ENCODE results near the gene DNMBP.
"Not testable (repeated sequence)": the region's sequence is repeated elsewhere in the genome, so short reads cannot be mapped to it uniquely, and the experiment has no call there.

DNMBP gene

DNA sequence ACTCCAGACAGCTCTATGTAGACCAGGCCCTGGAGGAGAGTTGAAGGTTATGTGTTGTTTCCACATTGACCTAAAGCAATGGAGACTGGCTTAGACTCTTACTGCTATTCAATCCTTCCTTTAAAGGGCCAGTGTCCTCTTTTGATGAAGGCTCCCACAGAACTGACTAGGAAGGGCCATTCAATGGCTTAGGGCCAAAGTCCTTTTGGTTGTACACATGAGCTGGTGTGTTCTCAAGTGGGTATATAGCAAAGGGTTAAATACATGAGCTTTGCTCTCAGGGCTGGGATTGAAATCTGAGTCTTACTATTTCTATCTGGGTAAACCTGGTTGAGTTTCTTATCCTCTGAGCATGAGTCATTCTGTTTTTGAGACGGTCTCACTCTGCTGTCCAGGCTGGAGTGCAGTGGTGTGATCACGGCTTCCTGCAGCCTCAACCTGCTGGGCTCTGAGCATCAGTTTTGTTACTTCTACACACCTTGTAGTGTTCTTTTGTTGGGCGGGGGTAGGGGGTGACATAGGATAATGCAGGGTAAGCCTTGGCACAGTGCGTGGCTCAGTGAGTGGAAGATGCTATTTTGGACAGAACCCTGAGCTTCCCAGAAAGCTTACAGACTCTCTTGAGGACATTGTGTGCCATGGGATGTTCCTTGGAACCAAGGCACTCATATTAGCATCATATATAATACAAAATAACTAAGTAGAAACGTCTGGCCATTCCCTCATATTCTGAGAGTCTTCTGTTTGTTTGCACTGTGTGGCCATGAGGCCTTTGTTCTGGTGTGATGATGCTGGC, 137.2 kb downstream of the DNMBP start:
- in situ Hi-C loops (cut with MboI; ENCODE audit: low sequenced_read_pairs), result no loop called here

DNA sequence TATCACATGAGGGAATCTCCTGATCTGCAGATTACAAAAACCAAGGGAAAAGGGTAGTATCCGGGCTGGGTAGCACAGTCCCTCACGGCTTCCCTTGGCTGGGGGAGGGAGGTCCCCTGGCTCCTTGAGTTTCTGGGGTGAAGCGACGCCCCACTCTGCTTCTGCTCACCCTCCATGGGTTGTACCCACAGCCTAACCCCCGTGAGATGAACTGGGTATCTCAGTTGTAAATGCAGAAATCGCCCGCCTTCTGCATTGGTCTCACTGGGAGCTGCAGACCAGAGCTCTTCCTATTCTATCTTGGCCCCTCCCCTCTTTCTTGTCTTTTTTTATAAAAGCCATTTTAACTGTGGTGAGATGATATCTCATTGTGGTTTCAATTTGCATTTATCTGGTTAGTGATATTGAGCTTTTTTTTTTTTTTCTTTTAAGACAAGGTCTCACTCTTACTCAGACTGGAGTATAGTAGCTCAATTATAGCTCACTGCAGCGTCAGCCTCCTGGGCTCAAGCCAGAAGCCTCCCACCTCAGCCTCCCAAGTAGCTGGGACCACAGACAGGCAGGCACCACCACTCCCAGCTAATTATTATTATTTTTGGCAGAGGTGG, 139.5 kb downstream of the DNMBP start:
- in situ Hi-C loops (cut with MboI; ENCODE audit: low sequenced_read_pairs), result no loop called here

DNA sequence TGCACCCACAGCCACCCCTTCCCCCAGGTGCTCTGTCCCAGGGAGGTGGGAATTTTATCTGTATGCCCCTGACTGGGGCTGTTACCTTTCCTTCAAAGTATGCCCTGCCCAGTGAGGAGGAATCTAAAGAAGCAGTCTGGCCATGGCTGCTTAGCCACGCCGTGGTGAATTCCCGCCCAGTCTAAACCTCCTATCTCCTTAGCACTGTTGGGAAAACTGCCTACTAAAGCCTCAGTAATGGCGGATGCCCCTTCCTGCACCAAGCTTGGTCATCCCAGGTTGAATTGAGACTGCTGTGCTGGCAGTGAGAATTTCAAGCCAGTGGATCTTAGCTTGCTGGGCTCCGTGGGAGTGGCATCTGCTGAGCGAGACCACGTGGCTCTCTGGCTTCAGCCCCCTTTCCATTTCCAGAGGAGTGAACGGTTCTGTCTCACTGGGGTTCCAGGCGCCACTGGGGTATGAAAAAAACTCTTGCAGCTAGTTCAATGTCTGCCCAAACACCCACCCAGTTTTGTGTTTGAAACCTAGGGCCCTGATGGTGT, 140.1 kb downstream of the DNMBP start:
- in situ Hi-C loops (cut with MboI; ENCODE audit: low sequenced_read_pairs), result no loop called here

DNA sequence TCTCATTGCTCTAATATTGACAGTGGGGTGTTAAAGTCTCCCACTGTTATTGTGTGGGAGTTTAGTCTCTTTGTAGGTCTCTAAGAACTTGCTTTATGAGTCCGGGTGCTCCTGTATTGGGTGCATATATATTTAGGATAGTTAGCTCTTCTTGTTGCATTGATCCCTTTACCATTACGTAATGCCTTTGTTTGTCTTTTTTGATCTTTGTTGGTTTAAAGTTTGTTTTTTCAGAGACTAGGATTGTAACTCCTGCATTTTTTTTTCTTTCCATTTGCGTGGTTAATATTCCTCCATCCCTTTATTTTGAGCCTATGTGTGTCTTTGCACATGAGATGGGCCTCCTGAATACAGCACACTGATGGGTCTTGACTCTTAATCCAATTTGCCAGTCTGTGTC, 142.5 kb downstream of the DNMBP start:
- in situ Hi-C loops (cut with MboI; ENCODE audit: low sequenced_read_pairs), result not testable (repeated sequence)

DNA sequence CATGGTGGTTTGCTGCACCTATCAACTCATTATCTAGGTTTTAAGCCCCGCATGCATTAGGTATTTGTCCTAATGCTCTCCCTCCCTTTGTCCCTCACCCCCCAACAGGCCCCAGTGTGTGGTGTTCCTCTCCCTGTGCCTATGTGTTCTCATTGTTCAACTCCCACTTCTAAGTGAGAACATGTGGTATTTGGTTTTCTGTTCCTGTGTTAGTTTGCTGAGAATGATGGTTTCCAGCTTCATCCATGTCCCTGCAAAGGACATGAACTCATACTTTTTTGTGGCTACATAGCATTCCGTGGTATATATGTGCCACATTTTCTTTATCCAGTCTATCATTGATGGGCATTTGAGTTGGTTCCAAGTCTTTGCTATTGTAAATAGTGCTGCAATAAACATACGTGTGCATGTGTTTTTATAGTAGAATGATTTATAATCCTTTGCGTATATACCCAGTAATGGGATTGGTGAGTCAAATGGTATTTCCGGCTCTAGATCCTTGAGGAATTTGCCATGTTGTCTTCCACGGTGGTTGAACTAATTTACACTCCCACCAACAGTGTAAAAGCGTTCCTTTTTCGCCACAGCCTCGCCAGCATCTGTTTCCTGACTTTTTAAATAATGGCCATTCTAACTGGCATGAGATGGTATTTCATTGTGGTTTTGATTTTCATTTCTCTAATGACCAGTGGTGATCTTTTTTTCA, 146.1 kb downstream of the DNMBP start:
- in situ Hi-C loops (cut with MboI; ENCODE audit: low sequenced_read_pairs), result not testable (repeated sequence)

DNA sequence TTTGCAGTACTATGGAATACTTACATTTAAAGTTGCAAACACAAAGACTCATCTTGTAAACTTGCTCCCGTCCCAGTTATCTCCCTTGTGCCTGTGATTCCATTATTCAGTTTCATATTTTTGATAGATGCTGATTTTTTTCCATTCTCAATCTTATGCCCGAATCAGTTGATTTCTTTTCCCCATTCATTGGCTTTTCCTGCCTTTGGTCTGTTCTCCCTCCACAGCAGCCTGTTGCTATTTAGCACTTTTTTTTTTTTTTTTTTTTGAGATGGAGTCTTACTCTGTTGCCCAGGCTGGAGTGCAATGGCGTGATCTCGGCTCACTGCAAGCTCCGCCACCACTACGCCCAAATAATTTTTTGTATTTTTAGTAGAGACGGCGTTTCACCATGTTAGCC, 149.3 kb downstream of the DNMBP start:
- in situ Hi-C loops (cut with MboI; ENCODE audit: low sequenced_read_pairs), result no loop called here

DNA sequence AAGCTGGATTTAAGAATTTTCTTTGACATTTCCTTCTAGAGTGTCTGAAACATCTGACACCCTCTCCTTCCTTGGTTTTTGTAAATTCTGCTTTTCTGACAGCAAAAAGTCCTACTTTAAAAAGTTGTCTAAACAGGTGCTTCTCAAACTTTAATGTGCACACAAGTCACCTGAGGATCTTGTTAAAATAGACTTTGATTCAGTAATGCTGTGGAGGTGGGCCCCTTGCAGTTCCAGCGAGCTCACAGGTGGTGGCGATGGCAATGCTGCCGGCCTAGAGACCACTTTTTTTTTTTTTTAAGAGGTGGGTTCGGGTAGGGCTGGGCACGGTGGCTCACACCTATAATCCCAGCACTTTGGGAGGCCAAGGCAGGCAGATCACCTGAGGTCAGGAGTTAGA, 150.2 kb downstream of the DNMBP start:
- in situ Hi-C loops (cut with MboI; ENCODE audit: low sequenced_read_pairs), result no loop called here

DNA sequence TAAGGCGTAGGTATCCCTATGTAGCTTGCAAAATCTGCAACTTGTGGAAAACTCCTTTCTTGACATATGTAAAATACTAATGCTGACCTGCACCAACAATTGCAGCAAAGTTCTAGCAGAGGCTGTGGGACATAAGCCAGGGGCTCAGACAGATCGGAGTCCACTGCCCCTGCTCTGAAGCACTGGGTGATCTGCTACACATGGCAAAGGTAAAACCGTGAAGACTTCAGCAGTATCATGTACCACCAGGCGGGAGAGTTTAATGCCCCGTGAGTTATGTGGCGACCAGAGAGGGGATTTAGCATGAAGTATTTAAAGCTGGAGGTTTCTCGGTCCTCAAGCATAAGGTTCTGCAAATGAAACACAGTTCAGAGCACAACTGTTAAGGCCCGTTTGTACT, 150.9 kb downstream of the DNMBP start:
- in situ Hi-C loops (cut with MboI; ENCODE audit: low sequenced_read_pairs), result no loop called here

DNA sequence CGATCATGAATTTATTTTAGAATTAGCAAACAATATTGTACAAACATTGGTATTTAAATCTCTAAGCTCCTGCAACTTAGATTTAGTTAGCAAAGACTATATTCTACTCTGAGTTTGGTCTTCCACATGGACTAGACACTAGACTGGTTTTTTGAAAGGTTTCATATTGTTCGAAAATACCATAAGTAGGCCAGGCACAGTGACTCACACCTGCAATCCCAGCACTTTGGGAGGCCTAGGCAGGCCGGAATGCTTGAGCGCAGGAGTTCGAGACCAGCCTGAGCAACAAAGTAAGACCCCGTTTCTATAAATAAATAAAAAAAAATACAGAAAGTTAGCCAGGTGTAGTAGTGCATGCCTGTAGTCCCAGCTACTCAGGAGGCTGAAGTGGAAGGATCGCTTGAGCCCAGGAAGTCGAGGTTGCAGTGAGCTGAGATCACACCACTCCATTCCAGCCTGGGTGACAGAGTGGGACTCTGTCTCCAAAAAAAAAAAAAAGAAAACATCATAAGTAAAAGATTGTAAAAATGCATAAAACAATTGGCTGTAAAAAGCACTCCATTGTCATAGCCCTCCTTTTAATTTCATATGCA, 154.2 kb downstream of the DNMBP start:
- in situ Hi-C loops (cut with MboI; ENCODE audit: low sequenced_read_pairs), result no loop called here

DNA sequence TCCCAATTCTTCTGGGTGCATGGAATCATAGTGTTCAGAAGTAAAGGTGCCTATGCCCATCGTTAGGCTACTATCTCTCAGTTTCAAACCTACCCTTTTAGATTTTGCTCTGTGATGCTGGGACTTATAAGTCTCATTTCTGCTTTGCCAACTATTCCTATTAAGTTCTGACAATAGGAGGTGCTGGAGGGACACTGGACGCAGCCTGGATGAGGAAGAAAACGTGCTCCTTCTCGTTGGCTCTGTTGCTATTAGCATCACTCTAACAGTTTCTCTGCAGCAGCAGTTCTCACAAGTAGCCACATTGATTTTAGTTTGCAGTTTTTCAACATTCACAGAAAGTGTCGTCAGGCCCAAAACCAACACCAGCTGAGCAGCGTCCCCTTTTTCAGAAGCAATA, 154.9 kb downstream of the DNMBP start:
- in situ Hi-C loops (cut with MboI; ENCODE audit: low sequenced_read_pairs), result no loop called here

DNA sequence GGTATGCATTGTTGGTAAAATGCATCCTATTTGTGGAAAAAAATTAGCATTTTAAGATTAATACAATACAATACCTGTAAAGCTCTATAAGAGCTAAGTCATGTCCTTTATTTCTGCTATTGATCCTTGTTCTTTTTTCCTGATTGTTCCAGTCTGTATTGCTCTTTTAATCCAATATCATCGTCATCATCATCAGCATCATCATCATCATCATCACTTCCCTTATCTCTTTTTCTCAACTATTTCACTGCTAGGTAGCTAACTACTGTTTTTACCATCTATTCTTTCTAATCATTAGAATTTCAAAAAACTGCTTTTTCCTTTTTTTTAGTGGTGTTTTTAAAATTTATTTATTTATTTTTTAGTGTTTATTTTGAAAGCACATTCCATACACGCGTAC, 156.1 kb downstream of the DNMBP start:
- in situ Hi-C loops (cut with MboI; ENCODE audit: low sequenced_read_pairs), result no loop called here

DNA sequence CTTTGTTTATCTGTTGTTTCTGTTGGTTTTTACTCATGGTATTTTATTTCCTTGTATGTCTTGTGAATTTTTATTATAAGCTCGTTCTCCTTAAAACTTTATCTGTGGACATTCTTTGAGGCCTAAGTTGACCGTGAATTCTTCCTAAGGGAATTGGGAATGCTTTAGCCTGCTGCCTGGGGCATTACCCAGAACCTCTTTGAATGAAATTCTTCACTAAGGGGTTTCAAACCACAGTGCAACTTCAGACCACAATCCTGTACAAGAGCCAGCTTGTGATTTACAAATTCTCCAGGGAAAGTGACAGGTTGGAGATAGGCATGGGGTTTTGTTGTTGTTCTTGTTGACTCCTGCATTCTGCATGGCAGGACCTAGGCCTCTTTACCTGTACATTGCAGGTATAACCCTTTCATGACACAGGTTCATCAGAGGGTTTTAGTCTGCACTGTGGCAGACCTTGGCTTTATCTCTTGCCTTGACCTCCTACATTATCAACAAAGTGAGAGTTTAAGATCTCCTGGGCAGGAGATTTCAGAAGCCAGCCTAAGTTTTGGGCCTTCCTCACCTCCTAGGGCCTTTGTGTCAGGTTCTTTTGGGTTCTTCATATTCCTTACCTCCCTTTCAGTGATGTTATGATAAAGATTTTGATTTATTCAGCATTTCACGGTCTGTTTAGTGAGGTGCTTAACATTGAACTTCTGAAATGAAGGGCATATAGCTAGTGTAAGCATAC, 157.1 kb downstream of the DNMBP start:
- in situ Hi-C loops (cut with MboI; ENCODE audit: low sequenced_read_pairs), result no loop called here

DNA sequence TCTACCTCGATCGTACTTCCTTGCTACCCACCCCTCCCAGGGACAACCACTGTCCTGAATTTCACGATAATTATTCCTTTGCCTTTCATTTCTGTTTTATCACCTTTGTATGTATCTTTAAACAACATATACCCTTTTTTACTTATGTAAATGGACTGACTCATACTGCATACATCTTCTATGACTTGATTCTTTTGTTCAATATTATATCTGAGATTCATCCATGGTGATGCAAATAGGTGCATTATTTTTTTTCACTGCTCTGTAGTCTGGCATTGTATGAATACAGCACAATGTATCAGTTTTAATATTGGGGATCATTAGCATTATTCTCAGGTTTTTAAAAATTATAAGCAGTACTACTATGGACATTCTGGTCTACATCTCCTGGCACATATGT, 157.9 kb downstream of the DNMBP start:
- in situ Hi-C loops (cut with MboI; ENCODE audit: low sequenced_read_pairs), result no loop called here

DNA sequence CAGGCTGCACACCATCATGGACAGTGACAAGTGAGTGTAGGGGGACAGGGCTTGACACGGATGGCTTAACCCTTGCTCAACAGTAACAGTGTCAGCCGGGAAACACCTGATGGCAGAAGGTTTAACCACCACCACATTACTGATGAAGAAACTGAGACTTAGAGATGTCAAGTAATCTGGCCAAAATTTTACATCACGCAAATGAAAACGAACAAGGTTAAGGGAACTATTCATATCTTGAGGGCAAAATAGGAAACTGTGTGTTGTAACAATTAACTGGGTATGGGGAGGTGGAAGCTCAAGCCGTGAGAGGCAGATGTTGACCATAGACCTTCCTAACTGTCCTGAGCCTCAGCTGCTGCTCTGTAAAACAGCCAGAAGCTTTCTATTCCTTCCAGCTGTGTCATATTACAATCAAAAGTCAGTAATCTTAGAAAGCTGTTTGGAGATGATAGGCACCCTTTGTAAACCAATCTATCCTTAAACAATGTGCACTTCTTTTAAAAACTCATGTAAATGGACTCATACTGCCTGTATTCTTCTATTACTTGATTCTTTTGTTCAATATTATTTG, 158.9 kb downstream of the DNMBP start:
- in situ Hi-C loops (cut with MboI; ENCODE audit: low sequenced_read_pairs), result no loop called here

DNA sequence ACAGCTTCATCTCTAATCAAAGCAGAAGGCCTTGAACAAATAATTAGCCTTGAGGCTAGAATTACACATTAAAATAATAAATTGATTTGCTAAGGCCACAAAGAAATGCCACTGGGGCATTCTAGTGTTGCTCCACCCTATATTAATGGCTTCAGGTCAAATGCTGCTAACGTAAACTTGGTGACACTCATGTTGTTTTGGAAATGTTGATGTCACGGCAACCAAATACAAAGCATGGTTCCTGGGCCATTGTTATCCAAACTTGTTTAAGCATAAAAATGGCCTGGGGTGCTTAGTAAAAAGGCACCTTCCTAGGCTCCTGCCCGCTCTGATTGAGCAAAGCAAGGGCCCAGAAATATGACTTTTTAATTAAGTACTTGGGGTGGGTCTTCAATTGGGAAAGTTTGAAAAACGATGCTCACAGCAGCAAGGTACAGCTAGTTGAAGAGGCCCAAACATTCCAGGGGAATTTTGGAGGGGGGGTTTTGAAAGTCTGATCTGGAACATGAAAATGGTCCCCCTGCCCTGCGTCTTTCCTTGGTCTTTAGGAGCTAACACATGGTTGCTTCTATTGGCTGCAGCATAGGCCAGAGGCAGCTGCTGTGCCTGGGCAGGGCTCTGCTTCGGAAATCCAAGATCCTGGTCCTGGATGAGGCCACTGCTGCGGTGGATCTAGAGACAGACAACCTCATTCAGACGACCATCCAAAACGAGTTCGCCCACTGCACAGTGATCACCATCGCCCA, 159.6 kb downstream of the DNMBP start:
- in situ Hi-C loops (cut with MboI; ENCODE audit: low sequenced_read_pairs), result no loop called here

DNA sequence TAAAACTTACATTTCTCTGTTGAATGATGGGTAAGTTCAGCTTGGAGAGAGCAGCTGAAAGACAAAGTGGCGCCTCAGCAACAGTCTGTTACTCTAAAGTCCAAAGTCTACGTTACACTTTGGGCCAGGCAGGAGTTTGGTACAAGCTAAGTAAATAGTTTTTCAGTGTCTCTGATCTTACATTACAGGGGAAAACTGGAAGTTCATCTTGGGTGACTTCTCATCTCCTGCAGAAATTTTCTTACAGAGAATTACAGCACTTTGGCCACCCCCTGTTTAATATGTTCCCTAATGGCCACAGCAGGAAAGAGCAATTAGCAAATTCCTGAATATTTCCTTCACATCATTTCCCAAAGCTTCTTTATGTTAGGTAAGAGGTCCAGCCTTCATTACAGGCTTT, 160.2 kb downstream of the DNMBP start:
- in situ Hi-C loops (cut with MboI; ENCODE audit: low sequenced_read_pairs), result loop anchor here (10.0 to 25.0 kb wide), 2 partner anchors 195 to 388 kb away; partner anchors contain the start of gene CHUK

DNA sequence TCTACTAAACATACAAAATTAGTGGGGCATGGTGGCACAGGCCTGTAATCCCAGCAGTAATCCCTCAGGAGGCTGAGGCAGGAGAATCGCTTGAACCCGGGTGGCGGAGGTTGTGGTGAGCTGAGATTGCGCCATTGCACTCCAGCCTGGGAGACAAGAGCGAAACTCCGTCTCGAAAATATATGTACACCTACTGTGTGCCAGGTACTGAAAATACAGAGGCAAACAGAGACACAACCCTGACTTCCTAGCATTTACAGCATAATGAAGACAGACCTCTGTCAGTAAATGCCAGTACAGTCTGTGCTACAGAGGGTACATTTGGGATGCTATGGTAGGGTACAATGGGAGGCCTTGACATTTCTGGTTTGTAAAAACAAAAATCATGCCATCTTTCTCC, 160.7 kb downstream of the DNMBP start:
- in situ Hi-C loops (cut with MboI; ENCODE audit: low sequenced_read_pairs), result loop anchor here (10.0 to 25.0 kb wide), 2 partner anchors 196 to 388 kb away; partner anchors contain the start of gene CHUK

DNA sequence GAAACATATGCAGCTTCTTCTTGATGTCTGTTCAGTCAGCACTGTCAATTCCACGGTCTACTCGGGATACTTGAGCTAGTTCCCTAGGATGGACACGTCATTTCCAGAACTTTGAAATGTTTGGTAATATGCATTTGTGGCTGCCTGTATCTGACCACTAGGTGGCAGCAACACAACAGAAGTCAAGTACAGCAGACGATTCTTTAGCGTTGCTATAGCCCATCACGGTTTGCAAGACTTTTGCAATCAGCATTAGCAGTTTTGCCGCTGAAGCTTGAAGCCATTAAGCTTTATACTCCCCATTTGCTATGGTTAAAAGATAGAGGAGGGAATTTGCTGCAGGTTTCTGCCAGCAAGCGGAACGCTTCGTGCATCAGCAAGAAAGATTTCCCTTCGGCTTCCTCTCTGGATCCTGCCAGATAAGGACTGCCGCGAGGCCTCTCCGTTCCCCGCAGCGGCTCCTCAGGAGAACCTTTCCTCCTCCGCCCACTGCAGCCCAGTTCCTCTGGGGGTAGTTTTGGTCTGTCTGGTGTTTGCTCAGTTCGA, 163.8 kb downstream of the DNMBP start:
- in situ Hi-C loops (cut with MboI; ENCODE audit: low sequenced_read_pairs), result loop anchor here (10.0 to 25.0 kb wide), 2 partner anchors 199 to 391 kb away; partner anchors contain the start of gene CHUK

DNA sequence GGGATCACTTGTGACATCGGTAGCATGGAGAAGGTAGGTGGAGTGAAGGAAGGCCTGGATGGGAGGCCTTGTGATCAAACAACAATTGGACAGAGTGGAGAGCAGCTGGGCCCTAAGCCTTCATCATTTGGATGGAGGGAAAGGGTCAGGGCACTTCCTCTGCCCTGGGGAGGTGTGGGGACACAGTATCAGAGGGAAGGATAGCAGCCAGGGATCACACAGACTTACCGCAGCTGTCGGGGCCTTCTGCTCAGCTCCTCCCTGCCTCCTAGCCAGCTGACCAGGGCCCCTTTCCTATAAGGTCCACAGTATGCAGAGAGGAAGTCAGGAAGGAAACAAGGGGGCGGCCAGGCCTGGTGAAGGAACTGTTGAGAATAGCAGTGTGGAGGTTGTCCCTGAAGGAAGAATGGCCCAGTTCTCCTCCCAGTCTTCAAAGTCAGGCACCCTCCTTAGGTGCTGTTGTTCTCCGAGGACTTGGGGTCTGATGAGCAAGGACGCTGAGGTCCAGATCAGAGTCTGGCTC, 165.3 kb downstream of the DNMBP start:
- in situ Hi-C loops (cut with MboI; ENCODE audit: low sequenced_read_pairs), result loop anchor here (10.0 to 25.0 kb wide), 2 partner anchors 200 to 393 kb away; partner anchors contain the start of gene CHUK
